ENCODE results near the gene DRGX.

The DRGX gene

DNA sequence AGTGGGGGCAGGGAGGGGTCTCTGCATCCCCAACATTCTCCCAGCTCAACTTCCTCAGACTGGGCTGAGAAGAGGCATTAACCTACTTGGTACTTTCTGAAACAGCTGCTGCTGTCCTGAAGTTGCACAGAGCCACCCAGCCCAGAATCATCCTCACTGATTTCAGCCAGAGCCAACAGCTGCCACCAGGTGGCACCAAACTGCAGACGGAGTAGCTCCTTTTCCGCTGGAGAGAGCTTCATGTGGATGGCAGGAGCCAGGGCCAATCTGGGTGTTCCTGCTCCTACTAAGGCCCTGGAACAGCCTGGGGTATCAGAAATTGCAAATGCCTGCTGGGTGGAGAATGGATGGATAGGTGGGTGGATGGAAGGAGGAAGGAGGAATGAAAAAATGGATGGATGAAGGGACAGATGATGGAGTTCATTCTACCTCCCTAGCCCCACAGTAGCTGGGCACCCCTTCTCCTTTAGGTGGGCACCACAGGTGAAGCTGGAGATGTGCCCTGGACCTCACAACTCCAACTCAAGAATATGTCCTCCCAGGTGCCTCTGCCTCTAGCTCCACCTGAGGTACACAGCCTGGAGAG, 11.8 kb upstream of the DRGX start:
- DNase-seq: peak; percentile 62

DNA sequence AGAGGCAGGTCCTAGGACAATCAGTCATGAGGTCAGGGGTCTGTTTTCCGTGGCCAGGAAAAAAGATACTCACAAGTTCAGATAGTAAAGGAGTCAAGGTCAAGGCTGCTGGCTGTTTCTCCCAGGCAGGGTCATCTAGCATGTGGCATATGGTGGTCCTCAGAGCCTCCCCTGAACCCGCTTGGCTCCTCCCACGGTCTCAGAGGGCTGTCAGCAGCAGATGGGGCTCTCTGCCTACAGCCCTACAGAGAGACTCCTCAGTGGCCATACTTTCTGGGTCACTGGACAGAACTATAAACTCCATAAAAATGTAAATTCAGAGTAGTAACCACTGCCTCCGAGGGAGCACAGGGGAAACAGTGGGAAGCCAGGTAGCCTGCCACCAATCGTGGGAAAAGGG, 11.3 kb upstream of the DRGX start:
- no peak for DNase-seq

DNA sequence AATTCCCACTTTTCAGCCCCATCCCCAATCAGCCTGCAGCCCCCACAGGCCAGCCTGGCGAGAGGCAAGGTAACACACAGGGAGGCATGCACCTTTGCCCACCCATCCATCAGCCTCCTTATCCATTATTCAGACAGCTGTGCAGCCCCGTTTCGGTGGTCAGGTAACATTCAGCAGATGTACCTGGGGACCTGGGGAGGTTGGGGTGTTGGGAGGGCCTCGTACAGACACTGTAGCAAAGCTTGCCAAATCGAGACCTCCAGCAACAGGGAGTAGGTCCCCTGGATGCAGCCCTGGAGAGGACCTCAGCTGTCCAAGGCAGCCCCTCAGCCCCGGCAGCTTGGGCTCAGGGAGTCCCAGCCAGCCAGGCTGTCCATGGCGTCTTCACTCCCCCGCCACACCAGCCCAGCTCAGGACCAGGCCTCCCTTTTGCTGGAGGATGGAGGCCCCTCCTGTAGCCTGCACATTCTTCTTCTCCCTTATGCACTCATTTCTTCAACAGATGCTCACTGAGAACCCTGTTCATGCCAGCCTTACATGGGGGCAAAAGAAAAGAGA, 8.5 kb upstream of the DRGX start:
- no peak for DNase-seq

DNA sequence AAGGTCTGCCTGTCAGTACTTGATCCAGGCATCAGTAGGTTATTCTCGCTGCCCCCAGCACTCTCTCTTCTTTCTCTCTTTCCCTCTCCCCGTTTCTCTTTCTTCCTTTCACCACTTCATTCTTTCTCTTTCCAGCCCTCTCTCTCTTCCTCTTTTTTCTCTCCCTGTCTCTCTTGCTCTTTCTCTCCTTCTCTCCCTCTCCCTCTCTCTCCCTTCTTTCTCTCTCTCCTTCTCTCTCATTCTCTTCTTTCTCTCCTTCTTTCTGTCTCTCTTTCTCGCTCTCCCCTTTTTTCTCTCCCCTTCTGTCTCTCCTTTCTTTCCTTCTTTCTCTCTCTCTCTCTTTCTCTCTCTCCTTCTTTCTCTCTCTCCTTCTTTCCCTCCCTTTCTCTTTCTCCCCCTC, 7.5 kb upstream of the DRGX start:
- no peak for DNase-seq

DNA sequence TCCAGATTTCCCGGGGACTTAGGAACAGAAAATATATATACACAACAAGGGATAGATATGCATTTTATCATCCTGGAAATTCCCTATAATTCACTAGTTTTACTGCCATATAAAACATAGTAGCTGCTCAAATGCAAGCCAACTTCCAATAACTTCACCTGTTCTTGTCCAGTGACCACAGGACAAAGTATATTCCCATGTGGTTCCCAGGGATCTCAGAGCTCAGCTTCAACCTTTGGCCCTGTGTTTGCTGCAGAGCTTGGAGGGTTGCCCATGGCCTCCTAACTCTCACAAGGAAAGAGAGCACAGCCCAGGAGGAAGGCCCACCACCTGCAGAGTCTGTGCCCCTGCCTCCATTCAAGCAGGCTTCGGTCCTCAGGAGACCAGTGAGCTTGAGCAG, 4.5 kb upstream of the DRGX start:
- DNase-seq: no peak

DNA sequence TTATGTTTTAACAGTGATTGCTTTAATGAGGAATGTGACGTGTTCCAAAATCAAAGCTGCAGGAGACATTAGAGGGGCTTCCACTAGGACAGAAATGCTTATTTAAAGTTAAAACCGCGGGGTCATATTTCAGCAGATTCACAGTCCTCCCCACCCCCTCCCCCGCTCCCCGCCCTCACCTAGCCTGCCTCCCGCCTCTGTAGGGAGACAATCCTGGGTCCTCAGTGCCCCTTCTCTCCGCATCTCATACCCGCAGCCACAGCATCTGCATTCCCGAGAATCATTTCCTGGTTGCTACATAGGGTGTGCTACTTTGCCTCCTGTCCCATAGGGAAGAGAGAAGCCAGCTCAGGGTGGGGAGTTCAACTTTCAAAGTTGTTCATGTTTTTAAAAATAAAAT, 3.1 kb upstream of the DRGX start:
- no peak for DNase-seq

DNA sequence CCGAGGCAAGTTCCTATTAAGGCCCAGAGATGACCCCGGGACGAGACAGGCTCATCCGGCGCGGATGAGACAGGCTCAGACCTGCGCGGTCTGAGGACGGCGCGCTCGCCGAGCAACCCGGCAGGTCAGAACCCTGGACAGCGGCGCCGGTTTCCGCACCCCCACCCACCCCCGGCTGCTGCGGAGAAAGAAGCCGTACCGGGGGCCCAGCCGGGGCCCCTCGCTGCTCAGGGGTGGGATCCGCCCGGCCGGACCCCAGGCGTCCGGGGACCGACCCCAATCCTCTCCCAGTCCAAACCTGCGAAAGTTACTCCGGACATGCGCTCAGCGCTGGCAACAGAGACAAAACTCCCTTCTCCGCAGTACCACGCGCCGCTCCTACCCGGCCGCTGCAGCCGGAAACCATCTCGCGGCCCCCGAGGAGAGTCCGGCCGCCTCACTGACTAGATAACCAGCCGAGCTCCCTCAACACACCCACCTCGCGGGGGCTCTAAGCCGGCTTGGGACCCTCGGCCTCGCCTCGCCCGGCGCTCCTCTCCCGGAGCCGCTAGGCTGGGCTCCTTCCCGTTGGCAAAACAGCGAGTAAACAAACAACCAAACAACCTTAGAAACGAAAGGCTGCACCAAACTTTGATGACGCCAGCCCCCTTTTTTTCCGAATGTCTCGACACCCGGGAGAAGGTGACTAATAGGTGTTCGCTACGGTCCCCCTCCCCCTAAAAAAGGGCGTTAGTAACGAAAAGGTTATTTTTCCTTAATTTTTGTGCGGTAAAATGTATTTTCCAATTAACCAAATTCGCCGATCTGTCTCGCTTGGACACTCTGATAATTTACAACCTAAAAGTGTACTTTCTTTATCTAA, 2.3 kb upstream of the DRGX start:
- DNase-seq: peak; percentile 42

DNA sequence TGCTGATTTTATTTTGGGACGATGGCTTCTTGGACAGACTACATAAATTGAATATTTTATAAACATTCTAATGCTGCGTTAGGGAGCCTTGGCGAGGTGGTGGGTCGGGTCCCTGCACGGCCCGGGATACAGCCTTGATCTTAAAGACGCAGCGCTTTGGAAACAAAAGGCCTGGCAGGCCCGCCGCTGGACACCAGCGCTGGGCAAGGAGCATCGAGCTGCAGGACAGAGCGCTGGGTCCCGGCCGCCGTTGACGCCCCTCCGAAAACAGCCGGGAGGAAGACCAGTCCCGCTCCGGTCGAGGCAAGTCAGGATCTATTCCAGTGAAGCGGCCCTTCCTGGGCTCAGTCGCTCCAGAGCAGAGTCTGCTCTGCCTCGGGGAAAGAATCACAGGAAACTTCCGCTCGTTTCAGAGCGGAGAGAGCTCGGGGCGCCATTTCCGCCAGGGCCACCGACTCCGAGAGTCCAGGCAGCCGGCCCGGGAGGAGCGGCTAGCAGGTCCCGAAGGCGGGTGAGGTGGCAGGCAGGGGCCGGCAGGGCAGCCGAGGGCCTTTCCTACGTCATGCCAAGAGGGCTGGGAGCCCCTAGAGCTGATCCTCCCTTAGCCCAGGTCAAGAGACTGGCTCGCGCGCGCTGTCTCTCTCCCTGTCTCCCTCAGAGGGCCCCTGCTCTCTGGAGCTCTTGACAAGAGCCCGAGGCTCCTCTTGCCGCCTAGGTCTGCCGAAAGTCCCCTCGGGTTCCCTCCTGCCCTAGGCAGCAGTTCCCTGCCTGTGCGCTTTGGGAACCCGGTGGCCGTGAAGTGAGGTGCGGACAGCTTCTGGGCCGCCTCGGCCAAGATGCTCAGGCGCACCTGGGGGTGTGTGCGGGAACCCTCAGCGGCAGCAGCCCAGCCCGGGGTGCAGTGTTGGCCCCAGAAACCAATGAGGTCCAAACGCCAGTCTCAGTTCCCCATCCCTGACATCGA, 1.4 kb upstream of the DRGX start:
- DNase-seq: no peak

DNA sequence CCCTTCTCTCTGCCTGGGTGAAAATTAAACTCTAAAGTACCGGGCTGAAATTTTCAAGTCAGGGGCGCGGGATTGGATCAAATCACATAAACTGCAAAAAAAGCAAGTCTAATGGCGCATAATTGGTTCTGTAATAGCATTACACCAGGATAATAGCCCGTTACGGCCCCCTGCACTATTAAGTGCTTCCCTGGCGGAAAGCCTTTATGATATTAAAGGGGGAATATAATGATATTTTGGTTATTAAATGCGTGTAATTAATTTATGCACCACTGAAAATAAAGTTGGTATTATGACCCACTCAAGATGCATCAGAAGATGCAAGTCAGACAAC, 744 bp upstream of the DRGX start:
- no peak for DNase-seq

DNA sequence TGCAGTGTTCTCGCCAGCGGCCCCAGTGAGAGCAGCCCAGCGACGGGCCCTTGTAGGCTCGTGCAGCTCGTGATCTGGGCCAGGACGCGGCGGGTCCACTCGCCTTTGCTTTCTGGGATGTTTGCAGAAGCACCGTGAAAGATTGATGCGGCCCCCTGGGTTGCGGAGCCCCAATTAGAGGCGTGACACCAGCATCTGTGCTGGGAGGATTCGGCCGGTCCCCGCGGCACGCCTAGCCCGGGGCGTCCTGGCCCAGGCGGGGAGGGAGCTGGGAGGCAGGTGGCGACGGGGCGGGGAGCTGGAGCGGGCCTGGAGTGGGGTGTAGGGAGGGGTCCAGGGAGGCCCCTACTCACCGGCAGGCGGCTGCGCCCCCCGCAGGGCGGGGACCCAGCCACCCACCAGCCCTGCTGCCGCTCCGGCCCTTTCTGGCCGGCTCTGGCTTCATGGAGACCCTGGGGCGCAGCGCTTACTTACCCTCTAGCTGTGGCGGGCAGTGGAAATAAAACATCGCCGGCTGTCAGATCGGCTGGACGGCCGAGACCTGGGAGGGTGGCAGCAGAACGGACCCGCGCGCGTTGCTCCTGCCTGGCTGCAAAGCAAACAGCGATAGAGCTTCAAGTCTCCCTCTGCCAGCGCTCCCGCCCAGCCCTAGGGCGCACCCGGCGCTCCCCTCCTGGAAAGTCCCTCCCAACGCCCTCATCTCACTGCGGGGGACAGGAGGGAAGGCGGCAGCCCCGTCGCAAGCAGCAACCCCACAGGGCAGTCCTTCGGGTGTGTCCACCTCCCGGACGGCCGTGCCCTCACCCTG, 752 bp downstream of the DRGX start:
- DNase-seq: no peak

DNA sequence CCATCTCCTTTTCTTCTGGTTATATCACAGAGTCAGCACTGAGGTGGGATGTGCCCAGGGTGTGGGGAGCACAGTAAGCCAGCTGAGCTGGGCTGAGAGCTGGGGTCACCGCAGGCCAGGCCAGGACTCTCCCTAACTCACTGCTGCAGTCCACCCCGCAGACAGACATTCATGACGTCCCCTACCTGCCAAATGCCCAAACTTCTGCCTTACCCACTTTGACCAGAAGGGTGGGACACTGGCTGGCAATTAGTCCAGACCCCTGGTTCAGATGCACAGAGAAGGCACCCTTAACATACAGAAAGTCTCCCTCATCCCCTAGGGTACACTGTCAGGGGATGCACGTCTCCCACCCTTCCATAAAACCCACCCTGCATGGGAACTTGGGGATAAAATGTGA, 2.1 kb downstream of the DRGX start:
- no peak for DNase-seq

DNA sequence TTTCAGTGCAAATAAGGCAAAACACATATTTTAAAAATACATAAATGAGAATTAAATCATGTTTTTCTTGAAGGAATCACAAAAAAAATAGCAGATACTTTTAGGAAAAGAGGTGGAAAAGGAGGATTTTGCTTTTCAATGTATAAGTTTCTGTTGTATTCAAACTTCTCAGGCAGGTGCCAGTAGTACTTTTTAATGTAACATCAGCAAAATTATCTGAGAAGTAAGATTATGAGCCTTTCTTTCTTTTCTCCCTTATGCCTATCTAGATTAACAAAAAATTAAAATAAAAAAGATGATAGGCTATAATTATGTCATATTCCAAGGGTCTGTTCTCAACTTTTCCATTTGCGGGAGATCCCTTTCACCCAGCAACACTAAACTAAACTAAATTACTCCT, 2.6 kb downstream of the DRGX start:
- no peak for DNase-seq

DNA sequence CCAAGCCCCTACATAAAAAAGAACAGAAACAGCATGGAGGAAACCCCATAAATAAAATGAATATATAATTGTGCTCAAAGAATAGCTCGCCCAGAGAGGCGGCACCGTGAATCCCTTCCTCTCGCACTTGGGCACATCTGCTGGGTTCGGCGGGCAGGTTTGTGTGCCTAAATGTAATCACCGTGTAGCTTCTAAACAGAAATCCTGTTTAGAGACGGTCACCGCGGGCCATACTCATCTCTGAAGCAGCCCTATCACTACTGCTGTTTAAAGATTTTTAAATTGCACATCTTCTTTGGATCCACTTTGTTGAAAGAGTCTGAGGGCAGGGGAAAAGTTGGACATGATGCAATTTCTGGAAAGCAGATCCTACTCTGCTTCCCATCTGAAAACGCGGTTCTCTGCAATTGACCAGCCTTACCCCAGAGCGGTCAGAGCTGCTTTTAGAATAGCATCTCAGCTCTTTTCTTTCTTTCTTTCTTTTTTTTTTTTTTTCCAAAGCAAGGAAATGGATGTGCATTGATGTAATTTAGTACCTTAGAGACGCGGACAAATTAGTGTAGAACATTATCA, 6.4 kb downstream of the DRGX start:
- no peak for DNase-seq

DNA sequence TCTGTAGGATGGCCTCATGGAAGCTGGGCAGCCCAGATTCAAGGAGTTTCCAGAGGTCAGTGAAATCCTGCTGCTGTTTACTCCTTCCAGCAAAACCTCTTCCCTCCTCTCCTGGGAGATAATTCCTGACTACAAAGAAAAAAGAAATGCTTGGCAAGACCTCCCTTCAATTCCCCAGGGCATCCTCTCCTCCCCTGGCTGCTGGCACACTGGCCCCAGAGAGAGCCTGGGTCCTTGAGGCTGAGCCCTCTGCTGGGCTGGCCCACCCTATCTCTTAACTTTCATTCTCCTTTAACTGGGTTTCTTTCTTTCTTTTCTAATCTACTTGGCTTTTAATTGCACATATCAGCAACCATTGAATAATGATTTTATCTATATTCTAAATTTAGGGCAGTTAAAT, 7.7 kb downstream of the DRGX start:
- DNase-seq: no peak

DNA sequence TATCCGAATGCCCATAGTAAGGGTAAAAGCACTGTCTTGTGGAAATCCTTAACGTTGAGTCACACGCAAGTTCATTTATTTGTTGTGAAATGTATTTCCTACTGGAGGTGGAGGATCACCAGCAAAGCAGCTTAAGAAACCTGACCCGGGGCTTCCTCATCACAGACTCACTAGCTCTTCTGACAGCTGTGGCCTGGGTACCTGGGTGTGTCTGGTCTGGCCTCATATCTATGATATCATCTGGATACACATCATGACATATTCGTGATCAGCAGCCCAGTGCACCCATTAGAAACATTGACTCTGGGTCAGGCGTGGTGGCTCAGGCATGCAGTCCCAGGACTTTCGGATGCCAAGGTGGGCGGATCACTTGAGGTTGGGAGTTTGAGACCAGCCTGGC, 8.8 kb downstream of the DRGX start:
- DNase-seq: no peak

DNA sequence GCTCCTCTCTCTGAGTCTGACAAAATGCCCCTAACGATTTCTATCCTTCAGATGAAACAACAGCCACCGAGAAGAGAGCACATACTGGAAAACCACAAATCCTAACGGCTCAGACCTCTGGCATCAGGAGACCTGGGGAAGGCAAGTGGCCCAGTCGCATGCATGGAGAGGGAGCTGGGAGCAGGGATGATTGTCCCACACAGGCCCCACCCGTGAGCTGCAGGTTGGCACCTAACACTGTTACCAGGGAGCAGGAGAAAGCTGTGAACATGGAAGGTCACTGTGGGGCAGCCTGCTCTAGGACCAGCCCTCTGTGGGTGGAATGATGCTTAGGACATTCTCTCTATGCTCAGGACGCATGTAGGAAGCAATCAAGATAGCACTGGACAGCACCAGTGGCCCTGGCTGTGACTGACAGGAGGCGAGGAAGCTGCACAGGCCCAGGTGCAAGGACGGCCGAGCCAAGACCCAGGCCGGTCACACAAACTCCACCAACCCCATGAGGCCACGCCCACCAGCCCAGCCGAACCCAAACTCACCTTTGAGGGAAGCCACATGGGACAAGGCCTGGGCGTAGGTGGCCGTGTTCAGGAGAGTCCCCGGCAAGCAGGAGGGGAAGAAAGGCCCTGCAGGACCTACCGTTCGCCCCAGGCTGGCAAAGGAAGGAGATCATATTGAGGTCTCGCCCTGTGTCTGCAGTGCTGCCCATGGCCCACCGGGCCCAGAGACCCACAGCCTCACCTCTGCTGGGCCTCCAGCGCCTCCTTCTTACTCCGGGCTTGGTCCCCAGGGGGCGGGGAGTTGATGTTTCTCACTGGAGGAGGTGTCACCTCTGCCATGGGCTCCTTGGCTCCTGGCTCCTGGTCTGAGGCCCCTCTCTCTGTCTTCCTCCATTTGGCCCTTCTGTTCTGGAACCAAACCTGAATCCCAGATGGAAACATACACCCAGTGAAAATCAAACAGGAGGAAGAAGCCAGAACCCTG, 9.7 kb downstream of the DRGX start:
- DNase-seq: no peak

DNA sequence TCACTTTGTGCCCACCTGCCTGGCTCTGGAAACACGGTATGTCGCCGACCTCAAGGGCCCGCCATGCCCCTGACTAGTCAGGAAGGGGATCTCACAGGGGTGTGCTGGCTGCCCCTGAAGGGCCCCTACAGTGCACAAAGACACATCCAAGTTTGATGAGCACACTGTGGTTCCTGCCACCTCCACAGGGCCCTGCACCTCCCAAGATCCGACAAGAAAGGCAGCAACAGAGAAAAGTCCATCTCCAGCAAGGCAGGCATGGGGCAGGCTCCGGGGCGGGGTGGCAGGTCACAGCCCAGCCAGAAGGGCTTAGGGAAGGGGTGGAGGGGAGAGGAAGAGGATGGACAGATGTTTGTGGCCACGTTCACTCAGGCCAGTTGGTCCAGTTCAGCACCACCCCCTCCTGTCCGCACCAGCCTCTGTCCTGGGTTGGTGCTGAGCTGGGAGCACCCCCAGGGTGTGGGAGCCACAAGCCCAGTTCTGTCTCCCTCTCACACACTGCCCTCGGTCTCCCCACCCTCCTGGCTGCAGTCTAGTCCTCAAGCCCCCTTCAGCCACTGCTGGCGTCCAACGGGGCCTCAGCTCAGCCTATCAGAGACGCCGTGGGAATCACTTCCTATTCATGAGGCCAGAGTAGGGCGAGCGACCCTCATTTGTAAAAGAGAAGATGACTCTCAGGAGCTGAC, 11.5 kb downstream of the DRGX start:
- no peak for DNase-seq

DNA sequence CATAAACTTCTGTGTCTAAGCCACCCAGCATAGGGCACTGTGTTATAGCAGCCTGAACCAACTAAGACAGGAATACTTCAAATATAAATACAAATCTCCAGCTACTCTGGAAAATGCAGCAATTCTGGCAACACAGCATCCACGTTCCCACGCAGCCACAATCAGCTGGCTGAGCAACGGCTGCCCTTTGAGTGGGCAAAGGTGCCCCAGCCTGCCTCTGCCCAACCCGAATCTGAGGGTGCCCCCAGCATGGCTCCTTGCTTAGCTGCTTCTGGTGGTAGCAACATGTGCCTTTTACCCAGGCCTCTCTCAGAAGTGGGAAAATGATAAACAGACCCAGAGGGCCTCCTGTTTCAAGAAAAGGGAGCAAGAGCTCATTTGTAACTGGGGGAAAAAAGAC, 12.0 kb downstream of the DRGX start:
- DNase-seq: no peak

DNA sequence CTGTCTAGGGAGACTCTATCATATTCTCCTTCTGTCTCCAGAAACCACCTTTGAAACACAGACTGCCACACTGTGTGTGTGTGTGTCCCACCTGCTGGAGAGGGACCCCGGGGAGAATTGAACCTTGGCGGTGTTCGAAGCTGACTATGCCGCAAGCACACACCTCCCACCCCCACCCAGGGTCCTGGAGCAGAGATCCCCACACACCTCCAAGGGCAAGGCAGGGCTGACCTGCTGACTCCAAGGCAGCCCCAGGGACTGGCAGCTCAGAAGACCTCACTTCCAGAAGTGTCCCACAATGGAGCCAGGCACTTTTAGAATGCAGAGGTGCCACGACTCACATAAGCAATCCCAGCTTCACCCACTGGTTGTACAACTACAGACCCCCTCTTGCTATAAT, 13.1 kb downstream of the DRGX start:
- DNase-seq: no peak

DNA sequence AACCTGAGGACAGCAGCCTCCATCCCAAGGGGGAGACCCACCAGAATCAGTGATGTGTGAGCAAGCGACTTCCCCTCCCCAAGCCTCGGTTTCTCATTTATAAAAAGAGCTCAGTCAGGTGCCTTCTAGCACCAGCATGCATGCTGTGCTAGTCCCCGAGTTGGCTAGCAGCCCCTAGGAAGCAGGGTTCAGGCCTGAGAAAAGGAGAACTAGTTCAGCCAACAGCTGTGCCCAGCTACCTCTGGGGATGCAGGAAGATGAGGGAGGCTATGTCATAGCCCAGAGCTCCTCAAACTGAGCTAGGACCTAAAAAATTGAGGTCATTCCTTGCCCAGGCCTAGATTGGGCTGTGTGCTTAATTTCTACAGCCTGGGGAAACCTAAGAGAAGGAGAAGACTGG, 13.7 kb downstream of the DRGX start:
- DNase-seq: no peak
